HepG2 (cell line): ENCODE results near the gene DSG4. TPM values are rescaled to one million over a fixed set of nuclear protein-coding genes. Genes with fewer than 3 reads are reported as not detected.

Experiments used
- EHMT2 ChIP-seq: fragments of 200-600 bp; sonication (generic); IDR thresholded peaks from 2 replicates; pipeline ENCODE4 v1.7.0; 2017; ENCODE audit warnings: antibody characterized with exemption, low read depth, low read length, borderline replicate concordance
- FOXO1 ChIP-seq: sonication (generic); formaldehyde crosslinking; IDR thresholded peaks from 2 replicates; pipeline ENCODE4 v1.4.0; 2020; ENCODE audit warnings: missing genetic modification reagents
- GATAD2A ChIP-seq: IDR thresholded peaks from 2 replicates; pipeline ENCODE4 v1.6.1; 2016
- HOXA5 ChIP-seq: sonication (generic); formaldehyde crosslinking; IDR thresholded peaks from 2 replicates; pipeline ENCODE4 v1.4.0; 2020; ENCODE audit warnings: missing genetic modification reagents
- JUND ChIP-seq: sonication (generic); formaldehyde crosslinking; IDR thresholded peaks from 2 replicates; pipeline ENCODE4 v1.8.0; 2022; ENCODE audit warnings: mild to moderate bottlenecking, missing genetic modification reagents
- MEF2D ChIP-seq: sonication (generic); formaldehyde crosslinking; IDR thresholded peaks from 2 replicates; pipeline ENCODE4 v1.5.1; 2020; ENCODE audit warnings: mild to moderate bottlenecking, missing genetic modification reagents
- MIER2 ChIP-seq: IDR thresholded peaks from 2 replicates; pipeline ENCODE4 v1.6.1; 2016; ENCODE audit warnings: missing biosample characterization, missing genetic modification reagents
- RXRB ChIP-seq: IDR thresholded peaks from 2 replicates; pipeline ENCODE4 v1.6.1; 2016; ENCODE audit warnings: borderline replicate concordance, missing genetic modification reagents, missing compliant biosample characterization
- SAFB2 ChIP-seq: sonication (generic); formaldehyde crosslinking; IDR thresholded peaks from 2 replicates; pipeline ENCODE4 v1.5.1; 2020; ENCODE audit warnings: missing genetic modification reagents, low read depth, mild to moderate bottlenecking, borderline replicate concordance
- SUZ12 ChIP-seq: fragments of 150-350 bp; IDR thresholded peaks from 2 replicates; pipeline ENCODE4 v1.6.1; 2014; ENCODE audit warnings: low read depth, low read length
- YY1 ChIP-seq: IDR thresholded peaks from 2 replicates; pipeline ENCODE4 v1.6.1; 2011; ENCODE audit warnings: low read length, low read depth, moderate library complexity, mild to moderate bottlenecking; ENCODE audit not compliant: insufficient read depth, insufficient replicate concordance
- ZC3H4 ChIP-seq: sonication (generic); formaldehyde crosslinking; IDR thresholded peaks from 2 replicates; pipeline ENCODE4 v1.4.0; 2020; ENCODE audit warnings: missing genetic modification reagents, borderline replicate concordance
- ZFX ChIP-seq: sonication (generic); formaldehyde crosslinking; IDR thresholded peaks from 2 replicates; pipeline ENCODE4 v1.4.0; 2020; ENCODE audit warnings: mild to moderate bottlenecking, low read depth, missing genetic modification reagents, moderate library complexity
- ZNF230 ChIP-seq: sonication (generic); formaldehyde crosslinking; IDR thresholded peaks from 2 replicates; pipeline ENCODE4 v1.4.0; 2020; ENCODE audit warnings: mild to moderate bottlenecking, missing genetic modification reagents
- ZNF253 ChIP-seq: sonication (generic); formaldehyde crosslinking; IDR thresholded peaks from 2 replicates; pipeline ENCODE4 v1.8.0; 2022; ENCODE audit warnings: mild to moderate bottlenecking, missing genetic modification reagents, borderline replicate concordance
- ZNF724P ChIP-seq: sonication (generic); formaldehyde crosslinking; IDR thresholded peaks from 2 replicates; pipeline ENCODE4 v1.8.0; 2022; ENCODE audit warnings: missing genetic modification reagents, borderline replicate concordance
- ZNF790 ChIP-seq: sonication (generic); formaldehyde crosslinking; IDR thresholded peaks from 2 replicates; pipeline ENCODE4 v1.8.0; 2022; ENCODE audit warnings: missing genetic modification reagents, mild to moderate bottlenecking, borderline replicate concordance
- polyA plus RNA-seq, 8 experiments: library from polyadenylated mRNA; depleted of rRNA in 3 of 8; stranded (reverse) in 7 of 8; unstranded in 1 of 8; fragments of >200 nt; fragmentation: Illumina TruSeq in 4 of 8; extraction: Trizol in 4 of 8; gene quantifications; 2 replicates each; pipeline versions ENCODE4 v1.2.1 to v1.2.3, GENCODE V29; 2011 to 2016; ENCODE audit warnings: low read depth in 4 of 8, missing spikeins in 1 of 8, mixed read lengths in 1 of 8; ENCODE audit not compliant: insufficient read depth in 1 of 8
- total RNA-seq, 5 experiments: library from RNA; depleted of rRNA; stranded (reverse); fragments of >200 nt; fragmentation: Illumina TruSeq; extraction: Trizol; gene quantifications; 2 replicates each; pipeline ENCODE4 v1.2.3, GENCODE V29; 2016; ENCODE audit warnings: low read depth in 1 of 5
- TF ChIP-seq, protein P1 (sequence below): sonication (generic); formaldehyde crosslinking; IDR thresholded peaks from 2 replicates; pipeline ENCODE4 v1.9.0; 2021; ENCODE audit warnings: missing genetic modification reagents, mild to moderate bottlenecking, borderline replicate concordance
- TF ChIP-seq, protein P2 (sequence below): sonication (generic); formaldehyde crosslinking; IDR thresholded peaks from 2 replicates; pipeline ENCODE4 v1.5.1; 2020; ENCODE audit warnings: missing genetic modification reagents, mild to moderate bottlenecking, borderline replicate concordance
- TF ChIP-seq, protein P3 (sequence below): sonication (generic); formaldehyde crosslinking; conservative IDR thresholded peaks from 2 replicates; pipeline ENCODE4 v1.8.0; 2022; ENCODE audit warnings: low read depth, missing genetic modification reagents
- TF ChIP-seq, protein P4 (sequence below): sonication (generic); formaldehyde crosslinking; IDR thresholded peaks from 2 replicates; pipeline ENCODE4 v1.4.0; 2020; ENCODE audit warnings: missing genetic modification reagents
- TF ChIP-seq, protein P5 (sequence below): sonication (generic); formaldehyde crosslinking; IDR thresholded peaks from 2 replicates; pipeline ENCODE4 v1.4.0; 2020; ENCODE audit warnings: low read depth, mild to moderate bottlenecking, missing genetic modification reagents
- TF ChIP-seq, protein P6 (sequence below): sonication (generic); formaldehyde crosslinking; IDR thresholded peaks from 2 replicates; pipeline ENCODE4 v1.8.1; 2023; ENCODE audit warnings: mild to moderate bottlenecking, moderate library complexity, missing genetic modification reagents

Gene DSG4
- total and polyA plus RNA-seq, 2 of the 13 experiments (the other 11 are each of a cell fraction or from before 2014, with no cell fraction given) = 0.07 TPM; not detected in 1

DNA sequence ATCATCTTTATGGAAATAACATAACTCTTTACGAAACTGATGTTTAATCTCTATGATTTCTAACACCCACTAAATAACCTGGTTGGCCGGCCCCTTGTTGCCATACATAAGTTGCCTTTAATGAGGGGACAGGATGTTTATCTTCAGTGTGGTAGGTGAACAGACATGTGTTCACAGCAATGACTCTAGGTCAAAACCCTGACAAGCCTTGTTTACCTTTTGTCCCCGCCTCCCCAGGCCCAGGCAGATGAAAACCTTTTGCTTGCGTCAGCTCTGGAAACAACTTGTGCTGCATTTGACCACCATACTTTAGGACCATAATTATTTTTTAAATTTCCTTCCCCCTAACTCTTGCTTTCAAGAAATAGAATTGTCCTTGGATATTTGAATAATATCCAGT lies 2.9 kb upstream of the DSG4 start (continued):
- TF ChIP-seq, protein P1, sequence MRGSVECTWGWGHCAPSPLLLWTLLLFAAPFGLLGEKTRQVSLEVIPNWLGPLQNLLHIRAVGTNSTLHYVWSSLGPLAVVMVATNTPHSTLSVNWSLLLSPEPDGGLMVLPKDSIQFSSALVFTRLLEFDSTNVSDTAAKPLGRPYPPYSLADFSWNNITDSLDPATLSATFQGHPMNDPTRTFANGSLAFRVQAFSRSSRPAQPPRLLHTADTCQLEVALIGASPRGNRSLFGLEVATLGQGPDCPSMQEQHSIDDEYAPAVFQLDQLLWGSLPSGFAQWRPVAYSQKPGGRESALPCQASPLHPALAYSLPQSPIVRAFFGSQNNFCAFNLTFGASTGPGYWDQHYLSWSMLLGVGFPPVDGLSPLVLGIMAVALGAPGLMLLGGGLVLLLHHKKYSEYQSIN (CRISPR knock-in tag) = no peak
- TF ChIP-seq HOXA5 (CRISPR knock-in tag) (no peak), GATAD2A (peak; percentile 80), RXRB (CRISPR knock-in tag) (peak; percentile 80), EHMT2 (no peak), ZNF253 (CRISPR knock-in tag) (no peak), ZC3H4 (no peak), SAFB2 (CRISPR knock-in tag) (no peak), FOXO1 (peak; percentile 81), JUND (CRISPR knock-in tag) (no peak), ZFX (peak; percentile 44; the same call in 1 of the 2 replicates), ZNF230 (CRISPR knock-in tag) (no peak), SUZ12 (no peak), YY1 (no peak), ZNF790 (CRISPR knock-in tag) (no peak), ZNF724P (CRISPR knock-in tag) (no peak), MEF2D (CRISPR knock-in tag) (peak; percentile 61), MIER2 (CRISPR knock-in tag) (no peak)
- TF ChIP-seq, protein P2, sequence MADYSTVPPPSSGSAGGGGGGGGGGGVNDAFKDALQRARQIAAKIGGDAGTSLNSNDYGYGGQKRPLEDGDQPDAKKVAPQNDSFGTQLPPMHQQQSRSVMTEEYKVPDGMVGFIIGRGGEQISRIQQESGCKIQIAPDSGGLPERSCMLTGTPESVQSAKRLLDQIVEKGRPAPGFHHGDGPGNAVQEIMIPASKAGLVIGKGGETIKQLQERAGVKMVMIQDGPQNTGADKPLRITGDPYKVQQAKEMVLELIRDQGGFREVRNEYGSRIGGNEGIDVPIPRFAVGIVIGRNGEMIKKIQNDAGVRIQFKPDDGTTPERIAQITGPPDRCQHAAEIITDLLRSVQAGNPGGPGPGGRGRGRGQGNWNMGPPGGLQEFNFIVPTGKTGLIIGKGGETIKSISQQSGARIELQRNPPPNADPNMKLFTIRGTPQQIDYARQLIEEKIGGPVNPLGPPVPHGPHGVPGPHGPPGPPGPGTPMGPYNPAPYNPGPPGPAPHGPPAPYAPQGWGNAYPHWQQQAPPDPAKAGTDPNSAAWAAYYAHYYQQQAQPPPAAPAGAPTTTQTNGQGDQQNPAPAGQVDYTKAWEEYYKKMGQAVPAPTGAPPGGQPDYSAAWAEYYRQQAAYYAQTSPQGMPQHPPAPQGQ (CRISPR knock-in tag) = no peak
- TF ChIP-seq, protein P3, sequence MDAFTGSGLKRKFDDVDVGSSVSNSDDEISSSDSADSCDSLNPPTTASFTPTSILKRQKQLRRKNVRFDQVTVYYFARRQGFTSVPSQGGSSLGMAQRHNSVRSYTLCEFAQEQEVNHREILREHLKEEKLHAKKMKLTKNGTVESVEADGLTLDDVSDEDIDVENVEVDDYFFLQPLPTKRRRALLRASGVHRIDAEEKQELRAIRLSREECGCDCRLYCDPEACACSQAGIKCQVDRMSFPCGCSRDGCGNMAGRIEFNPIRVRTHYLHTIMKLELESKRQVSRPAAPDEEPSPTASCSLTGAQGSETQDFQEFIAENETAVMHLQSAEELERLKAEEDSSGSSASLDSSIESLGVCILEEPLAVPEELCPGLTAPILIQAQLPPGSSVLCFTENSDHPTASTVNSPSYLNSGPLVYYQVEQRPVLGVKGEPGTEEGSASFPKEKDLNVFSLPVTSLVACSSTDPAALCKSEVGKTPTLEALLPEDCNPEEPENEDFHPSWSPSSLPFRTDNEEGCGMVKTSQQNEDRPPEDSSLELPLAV = no peak
- TF ChIP-seq, protein P4, sequence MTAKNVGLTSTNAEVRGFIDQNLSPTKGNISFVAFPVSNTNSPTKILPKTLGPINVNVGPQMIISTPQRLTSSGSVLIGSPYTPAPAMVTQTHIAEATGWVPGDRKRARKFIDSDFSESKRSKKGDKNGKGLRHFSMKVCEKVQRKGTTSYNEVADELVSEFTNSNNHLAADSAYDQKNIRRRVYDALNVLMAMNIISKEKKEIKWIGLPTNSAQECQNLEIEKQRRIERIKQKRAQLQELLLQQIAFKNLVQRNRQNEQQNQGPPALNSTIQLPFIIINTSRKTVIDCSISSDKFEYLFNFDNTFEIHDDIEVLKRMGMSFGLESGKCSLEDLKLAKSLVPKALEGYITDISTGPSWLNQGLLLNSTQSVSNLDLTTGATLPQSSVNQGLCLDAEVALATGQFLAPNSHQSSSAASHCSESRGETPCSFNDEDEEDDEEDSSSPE (CRISPR knock-in tag) = no peak
- TF ChIP-seq, protein P5, sequence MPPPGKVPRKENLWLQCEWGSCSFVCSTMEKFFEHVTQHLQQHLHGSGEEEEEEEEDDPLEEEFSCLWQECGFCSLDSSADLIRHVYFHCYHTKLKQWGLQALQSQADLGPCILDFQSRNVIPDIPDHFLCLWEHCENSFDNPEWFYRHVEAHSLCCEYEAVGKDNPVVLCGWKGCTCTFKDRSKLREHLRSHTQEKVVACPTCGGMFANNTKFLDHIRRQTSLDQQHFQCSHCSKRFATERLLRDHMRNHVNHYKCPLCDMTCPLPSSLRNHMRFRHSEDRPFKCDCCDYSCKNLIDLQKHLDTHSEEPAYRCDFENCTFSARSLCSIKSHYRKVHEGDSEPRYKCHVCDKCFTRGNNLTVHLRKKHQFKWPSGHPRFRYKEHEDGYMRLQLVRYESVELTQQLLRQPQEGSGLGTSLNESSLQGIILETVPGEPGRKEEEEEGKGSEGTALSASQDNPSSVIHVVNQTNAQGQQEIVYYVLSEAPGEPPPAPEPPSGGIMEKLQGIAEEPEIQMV = no peak
- TF ChIP-seq, protein P6, sequence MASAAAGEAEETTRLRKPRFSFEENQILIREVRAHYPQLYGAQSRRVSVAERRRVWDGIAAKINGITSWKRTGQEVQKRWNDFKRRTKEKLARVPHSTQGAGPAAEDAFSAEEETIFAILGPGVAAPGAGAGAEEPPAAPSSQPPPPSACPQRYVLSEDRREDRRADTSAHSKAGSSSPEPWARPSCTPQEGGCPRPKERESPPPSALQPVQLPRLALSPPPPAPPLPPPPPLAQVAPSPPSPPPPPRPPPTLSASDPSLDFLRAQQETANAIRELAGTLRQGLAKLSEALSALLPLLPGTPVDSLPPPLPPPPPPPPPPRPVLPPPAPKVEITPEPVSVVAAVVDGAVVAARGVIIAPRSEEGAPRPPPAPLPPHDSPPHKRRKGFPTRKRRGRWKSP (CRISPR knock-in tag) = no peak
